Measurements from ENCODE around the gene MALRD1. TPM values are rescaled to one million over a fixed set of nuclear protein-coding genes. Genes with fewer than 3 reads are reported as not detected.

MALRD1 gene
- total RNA-seq, 1 donor from 2014 or later, result 0.11 TPM

DNA sequence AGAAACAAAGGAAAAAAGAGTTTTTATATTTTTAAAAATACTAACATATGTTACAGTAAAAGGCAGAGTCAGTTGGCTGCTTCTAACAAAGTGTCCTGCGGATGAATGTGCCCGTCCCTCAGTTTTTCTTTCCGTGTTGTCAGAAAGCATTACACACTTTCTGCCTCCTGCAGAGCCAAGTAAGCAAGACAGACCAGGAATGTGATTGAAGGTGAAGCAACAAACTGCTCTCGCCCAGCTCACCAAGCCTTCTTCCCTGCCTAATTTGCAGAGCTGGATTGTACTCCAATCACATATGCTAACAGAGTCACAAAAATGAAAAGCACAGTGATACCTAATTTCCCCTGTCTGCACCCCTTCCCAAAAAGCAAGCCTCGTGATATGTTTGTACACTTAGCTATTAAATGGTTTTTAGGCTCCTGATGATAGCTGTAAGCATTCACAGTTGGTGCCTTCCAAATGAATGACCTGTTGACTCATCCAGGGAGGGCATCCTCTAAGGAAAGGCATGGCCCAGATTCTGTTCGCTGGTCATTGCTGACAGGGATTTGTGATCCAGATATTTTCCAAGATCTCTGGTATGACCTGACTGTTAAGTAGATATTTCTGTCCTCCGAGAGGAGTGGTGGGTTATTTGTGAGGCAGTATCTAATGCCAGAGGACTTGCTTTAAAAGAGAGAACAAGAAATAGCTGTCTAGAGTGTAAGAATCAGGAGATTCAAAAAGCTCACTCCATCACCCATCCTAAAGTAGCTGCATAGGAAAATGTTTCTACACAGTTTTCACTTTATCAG is 580.4 kb downstream of the MALRD1 start:
- Histone ChIP-seq H3K4me1 (peaks cover 30% of the 10 kb centered on the region), H3K9ac (no peak overlapping the region), H3F3A (ENCODE audit: low read depth) (peaks cover 20% of the 10 kb centered on the region), H3K79me2 (ENCODE audit: low read depth) (no peaks in the 10 kb centered on the region), H3K36me3 (no peaks in the 10 kb centered on the region), H2AFZ (replicated peaks) (peak overlapping the region; percentile 62), H3K4me2 (peak overlapping the region; percentile 65), H4K20me1 (ENCODE audit: low read depth) (no peaks in the 10 kb centered on the region), H3K27me3 (no peaks in the 10 kb centered on the region), H3K4me3 (peak overlapping the region; percentile 22), H3K27ac (peak overlapping the region; percentile 83), H3K9me3 (ENCODE audit: low read depth) (no peaks in the 10 kb centered on the region)
- Mint-ChIP-seq H3K4me1 (peaks cover 52% of the 10 kb centered on the region), H3K27ac (peak overlapping the region; percentile 99), H3K4me3 (peak overlapping the region; percentile 69), H3K9me3 (peaks cover 5% of the 10 kb centered on the region), H3K27me3 (ENCODE audit: insufficient read depth, low read depth) (peaks cover 2% of the 10 kb centered on the region), H3K36me3 (peaks cover 5% of the 10 kb centered on the region)
- TF ChIP-seq EZH2 (IDR thresholded peaks at IDR 0.05) (no peak), EZH2phosphoT487 (IDR thresholded peaks at IDR 0.05) (no peak)
- TF ChIP-seq, protein P1, sequence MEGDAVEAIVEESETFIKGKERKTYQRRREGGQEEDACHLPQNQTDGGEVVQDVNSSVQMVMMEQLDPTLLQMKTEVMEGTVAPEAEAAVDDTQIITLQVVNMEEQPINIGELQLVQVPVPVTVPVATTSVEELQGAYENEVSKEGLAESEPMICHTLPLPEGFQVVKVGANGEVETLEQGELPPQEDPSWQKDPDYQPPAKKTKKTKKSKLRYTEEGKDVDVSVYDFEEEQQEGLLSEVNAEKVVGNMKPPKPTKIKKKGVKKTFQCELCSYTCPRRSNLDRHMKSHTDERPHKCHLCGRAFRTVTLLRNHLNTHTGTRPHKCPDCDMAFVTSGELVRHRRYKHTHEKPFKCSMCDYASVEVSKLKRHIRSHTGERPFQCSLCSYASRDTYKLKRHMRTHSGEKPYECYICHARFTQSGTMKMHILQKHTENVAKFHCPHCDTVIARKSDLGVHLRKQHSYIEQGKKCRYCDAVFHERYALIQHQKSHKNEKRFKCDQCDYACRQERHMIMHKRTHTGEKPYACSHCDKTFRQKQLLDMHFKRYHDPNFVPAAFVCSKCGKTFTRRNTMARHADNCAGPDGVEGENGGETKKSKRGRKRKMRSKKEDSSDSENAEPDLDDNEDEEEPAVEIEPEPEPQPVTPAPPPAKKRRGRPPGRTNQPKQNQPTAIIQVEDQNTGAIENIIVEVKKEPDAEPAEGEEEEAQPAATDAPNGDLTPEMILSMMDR (IDR thresholded peaks at IDR 0.05), result no peak
- DNase-seq (ENCODE audit: low spot score), result peak; percentile 63

DNA sequence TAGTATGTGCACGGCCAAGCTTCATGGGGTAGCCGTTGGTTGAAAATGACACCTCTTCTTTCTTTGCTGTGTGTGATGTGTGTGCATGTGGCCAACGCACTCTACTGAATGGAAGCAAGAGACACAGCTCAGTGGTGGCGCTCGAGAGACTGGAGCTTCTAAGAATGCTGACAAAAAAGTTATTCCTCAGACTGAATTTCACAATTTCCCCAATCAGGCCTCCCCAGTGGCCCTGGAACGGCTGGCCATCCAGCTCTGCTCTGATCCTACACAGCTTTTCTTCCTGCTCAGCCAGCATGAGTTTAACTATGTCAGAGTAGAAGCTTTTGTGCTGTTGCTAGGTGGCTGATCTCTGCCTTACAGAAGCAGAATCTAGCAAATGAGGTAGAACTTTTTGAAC is 581.0 kb downstream of the MALRD1 start:
- H3K27ac Mint-ChIP-seq, result peak overlapping the region; percentile 99
- Histone ChIP-seq H3K27me3 (no peaks in the 10 kb centered on the region), H3K27ac (peak overlapping the region; percentile 83), H2AFZ (replicated peaks) (peak overlapping the region; percentile 62), H3K4me3 (peak overlapping the region; percentile 22), H3F3A (ENCODE audit: low read depth) (peaks cover 20% of the 10 kb centered on the region), H4K20me1 (ENCODE audit: low read depth) (no peaks in the 10 kb centered on the region), H3K4me1 (peaks cover 30% of the 10 kb centered on the region), H3K79me2 (ENCODE audit: low read depth) (no peaks in the 10 kb centered on the region), H3K36me3 (no peaks in the 10 kb centered on the region), H3K4me2 (peak overlapping the region; percentile 65), H3K9ac (no peak overlapping the region), H3K9me3 (ENCODE audit: low read depth) (no peaks in the 10 kb centered on the region)
- DNase-seq (ENCODE audit: low spot score), result peak; percentile 85
- peaks cover 5% of the 10 kb centered on the region for H3K9me3 Mint-ChIP-seq
- peaks cover 52% of the 10 kb centered on the region for H3K4me1 Mint-ChIP-seq
- H3K4me3 Mint-ChIP-seq, result peak overlapping the region; percentile 69
- peaks cover 5% of the 10 kb centered on the region for H3K36me3 Mint-ChIP-seq
- TF ChIP-seq, protein P1 (IDR thresholded peaks at IDR 0.05), result peak; percentile 30
- TF ChIP-seq EZH2phosphoT487 (IDR thresholded peaks at IDR 0.05), result no peak
- no peak for TF ChIP-seq EZH2 (IDR thresholded peaks at IDR 0.05)
- H3K27me3 Mint-ChIP-seq (ENCODE audit: insufficient read depth, low read depth), result peaks cover 2% of the 10 kb centered on the region

DNA sequence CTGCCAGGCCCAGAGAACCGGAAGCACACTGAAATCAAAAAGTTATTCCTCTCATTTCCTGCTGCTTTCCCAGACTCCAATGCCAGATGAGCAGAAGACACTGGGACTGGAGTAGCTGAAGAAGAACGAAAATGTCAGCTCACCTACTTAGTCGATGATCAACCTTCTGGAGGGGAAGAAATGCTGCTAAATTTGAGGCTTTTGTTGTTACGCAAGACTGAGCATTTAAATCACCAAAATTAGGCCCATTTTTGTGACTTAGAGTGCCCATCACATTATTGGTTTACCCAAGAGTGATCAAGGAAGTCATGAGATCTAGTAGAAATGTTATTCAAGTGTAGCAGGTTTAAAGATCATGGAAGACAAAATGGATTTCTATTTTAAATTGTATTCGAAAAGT is 585.6 kb downstream of the MALRD1 start:
- DNase-seq (ENCODE audit: low spot score), result no peak
- H3K27me3 ChIP-seq, result no peaks in the 10 kb centered on the region
- no peak overlapping the region for H3K4me3 Mint-ChIP-seq
- peaks cover 5% of the 10 kb centered on the region for H3K36me3 Mint-ChIP-seq
- H3K4me3 ChIP-seq, result no peak overlapping the region
- H3K9ac ChIP-seq, result no peak overlapping the region
- peaks cover 6% of the 10 kb centered on the region for H3K9me3 Mint-ChIP-seq
- H3K36me3 ChIP-seq, result no peaks in the 10 kb centered on the region
- peaks cover 12% of the 10 kb centered on the region for H3F3A ChIP-seq (ENCODE audit: low read depth)
- no peak overlapping the region for H3K4me2 ChIP-seq
- peak overlapping the region; percentile 0 for H2AFZ ChIP-seq (replicated peaks)
- H3K9me3 ChIP-seq (ENCODE audit: low read depth), result no peaks in the 10 kb centered on the region
- peaks cover 2% of the 10 kb centered on the region for H3K27me3 Mint-ChIP-seq (ENCODE audit: insufficient read depth, low read depth)
- no peak overlapping the region for H3K27ac ChIP-seq
- peaks cover 26% of the 10 kb centered on the region for H3K4me1 Mint-ChIP-seq
- H3K4me1 ChIP-seq, result peaks cover 17% of the 10 kb centered on the region
- H3K79me2 ChIP-seq (ENCODE audit: low read depth), result no peaks in the 10 kb centered on the region
- TF ChIP-seq, protein P1 (IDR thresholded peaks at IDR 0.05), result no peak
- TF ChIP-seq EZH2 (IDR thresholded peaks at IDR 0.05) (no peak), EZH2phosphoT487 (IDR thresholded peaks at IDR 0.05) (no peak)
- no peaks in the 10 kb centered on the region for H4K20me1 ChIP-seq (ENCODE audit: low read depth)
- peak overlapping the region; percentile 27 for H3K27ac Mint-ChIP-seq

Measured in neural progenitor cell (in vitro differentiated cells).